ENCODE measurements around the gene PAQR8.

PAQR8 gene

DNA sequence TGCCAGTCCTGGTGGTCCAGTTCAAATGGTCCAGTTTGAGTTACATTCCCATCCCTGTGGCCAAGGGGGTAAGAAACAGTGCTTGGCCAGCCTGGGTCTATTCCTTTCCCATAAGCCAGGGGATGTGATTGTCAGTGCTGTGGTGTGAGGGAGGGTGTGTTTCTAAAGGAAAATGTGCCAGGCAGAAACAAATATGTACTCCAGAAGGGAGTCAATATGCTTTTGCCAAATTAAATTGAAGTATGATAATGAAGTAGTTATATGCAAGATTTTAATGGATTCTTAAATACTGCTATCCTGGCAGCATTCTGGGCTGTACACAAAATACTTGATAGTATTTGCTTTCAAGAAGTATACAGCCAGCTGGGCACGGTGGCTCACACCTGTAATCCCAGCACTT lies 16.6 kb upstream of the PAQR8 start:
- Histone ChIP-seq H3K27me3 (replicated peaks; ENCODE audit: insufficient read depth, low read length) (no peaks in the 10 kb centered on the region), H3K4me1 (ENCODE audit: low read length) (no peaks in the 10 kb centered on the region), H2AFZ (ENCODE audit: low read length) (no peak overlapping the region), H3K9me3 (replicated peaks; ENCODE audit: insufficient read depth, low read length) (no peaks in the 10 kb centered on the region), H3K4me3 (ENCODE audit: low read length) (no peak overlapping the region), H3F3A (ENCODE audit: insufficient read depth, low read length) (no peaks in the 10 kb centered on the region), H4K20me1 (ENCODE audit: insufficient read depth, low read length) (no peaks in the 10 kb centered on the region), H3K36me3 (replicated peaks; ENCODE audit: insufficient read depth, low read length) (no peaks in the 10 kb centered on the region), H3K79me2 (ENCODE audit: low read length) (no peaks in the 10 kb centered on the region), H3K9ac (ENCODE audit: low read length) (no peak overlapping the region), H3K27ac (ENCODE audit: low read length) (no peak overlapping the region), H3K4me2 (ENCODE audit: low read depth, low read length) (no peak overlapping the region), H3K9me2 (replicated peaks; ENCODE audit: insufficient read depth, low read length) (no peaks in the 10 kb centered on the region)
- DNase-seq: no peak
- TF ChIP-seq EZH2 (optimal IDR thresholded peaks at IDR 0.05; ENCODE audit: low read depth, low read length) (no peak), EZH2phosphoT487 (IDR thresholded peaks at IDR 0.05; ENCODE audit: low read length) (no peak)
- TF ChIP-seq, protein P1, sequence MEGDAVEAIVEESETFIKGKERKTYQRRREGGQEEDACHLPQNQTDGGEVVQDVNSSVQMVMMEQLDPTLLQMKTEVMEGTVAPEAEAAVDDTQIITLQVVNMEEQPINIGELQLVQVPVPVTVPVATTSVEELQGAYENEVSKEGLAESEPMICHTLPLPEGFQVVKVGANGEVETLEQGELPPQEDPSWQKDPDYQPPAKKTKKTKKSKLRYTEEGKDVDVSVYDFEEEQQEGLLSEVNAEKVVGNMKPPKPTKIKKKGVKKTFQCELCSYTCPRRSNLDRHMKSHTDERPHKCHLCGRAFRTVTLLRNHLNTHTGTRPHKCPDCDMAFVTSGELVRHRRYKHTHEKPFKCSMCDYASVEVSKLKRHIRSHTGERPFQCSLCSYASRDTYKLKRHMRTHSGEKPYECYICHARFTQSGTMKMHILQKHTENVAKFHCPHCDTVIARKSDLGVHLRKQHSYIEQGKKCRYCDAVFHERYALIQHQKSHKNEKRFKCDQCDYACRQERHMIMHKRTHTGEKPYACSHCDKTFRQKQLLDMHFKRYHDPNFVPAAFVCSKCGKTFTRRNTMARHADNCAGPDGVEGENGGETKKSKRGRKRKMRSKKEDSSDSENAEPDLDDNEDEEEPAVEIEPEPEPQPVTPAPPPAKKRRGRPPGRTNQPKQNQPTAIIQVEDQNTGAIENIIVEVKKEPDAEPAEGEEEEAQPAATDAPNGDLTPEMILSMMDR (IDR thresholded peaks at IDR 0.05; ENCODE audit: low read length): no peak

DNA sequence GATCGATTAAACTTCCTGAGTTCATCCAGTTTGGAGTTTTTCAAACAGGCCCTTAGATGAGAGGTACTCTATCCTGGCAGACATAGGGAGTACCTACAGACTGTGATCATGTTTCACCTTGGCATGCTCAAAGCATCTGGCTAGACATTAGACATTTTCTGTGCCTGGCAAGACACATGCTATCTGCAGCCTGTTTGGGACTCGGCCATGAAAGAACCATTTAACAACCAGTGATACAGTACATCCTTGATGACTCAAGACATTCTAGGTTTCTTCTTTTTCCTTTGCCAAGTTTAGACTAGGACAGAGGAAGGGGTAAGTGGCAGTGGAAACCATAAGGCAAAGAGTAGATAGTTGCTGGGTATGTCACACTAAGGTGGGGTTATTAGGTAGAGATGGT lies 15.4 kb upstream of the PAQR8 start:
- no peak for TF ChIP-seq EZH2 (optimal IDR thresholded peaks at IDR 0.05; ENCODE audit: low read depth, low read length)
- TF ChIP-seq, protein P1 (IDR thresholded peaks at IDR 0.05; ENCODE audit: low read length): no peak
- TF ChIP-seq EZH2phosphoT487 (IDR thresholded peaks at IDR 0.05; ENCODE audit: low read length): no peak
- Histone ChIP-seq H3K4me3 (ENCODE audit: low read length) (no peak overlapping the region), H3F3A (ENCODE audit: insufficient read depth, low read length) (no peaks in the 10 kb centered on the region), H3K9ac (ENCODE audit: low read length) (no peak overlapping the region), H3K36me3 (replicated peaks; ENCODE audit: insufficient read depth, low read length) (no peaks in the 10 kb centered on the region), H3K79me2 (ENCODE audit: low read length) (no peaks in the 10 kb centered on the region), H3K27me3 (replicated peaks; ENCODE audit: insufficient read depth, low read length) (no peaks in the 10 kb centered on the region), H3K4me2 (ENCODE audit: low read depth, low read length) (no peak overlapping the region), H3K9me3 (replicated peaks; ENCODE audit: insufficient read depth, low read length) (no peaks in the 10 kb centered on the region), H3K27ac (ENCODE audit: low read length) (no peak overlapping the region), H4K20me1 (ENCODE audit: insufficient read depth, low read length) (no peaks in the 10 kb centered on the region), H3K9me2 (replicated peaks; ENCODE audit: insufficient read depth, low read length) (no peaks in the 10 kb centered on the region), H2AFZ (ENCODE audit: low read length) (no peak overlapping the region), H3K4me1 (ENCODE audit: low read length) (no peaks in the 10 kb centered on the region)
- DNase-seq: no peak

DNA sequence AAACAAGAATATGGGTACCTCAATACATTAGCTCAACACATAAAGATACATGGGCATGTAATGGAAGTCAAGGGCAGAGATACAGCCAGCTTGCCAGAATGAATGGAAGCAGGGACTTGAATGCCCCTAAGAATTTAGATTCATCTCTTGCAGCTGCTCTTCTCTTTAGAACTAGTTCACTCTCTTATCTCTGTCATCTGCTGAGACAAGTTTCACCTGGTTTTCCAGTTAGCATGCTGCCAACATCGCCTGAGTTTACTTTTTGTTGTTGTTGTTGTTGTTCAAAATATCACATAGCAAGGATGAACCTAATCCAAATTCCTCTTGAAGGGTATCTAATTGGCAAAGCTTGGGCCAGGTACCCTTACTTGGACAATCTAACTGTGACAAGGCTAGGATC lies 14.1 kb upstream of the PAQR8 start:
- Histone ChIP-seq H3K27me3 (replicated peaks; ENCODE audit: insufficient read depth, low read length) (no peaks in the 10 kb centered on the region), H4K20me1 (ENCODE audit: insufficient read depth, low read length) (no peaks in the 10 kb centered on the region), H3K4me3 (ENCODE audit: low read length) (no peak overlapping the region), H3K9me3 (replicated peaks; ENCODE audit: insufficient read depth, low read length) (no peaks in the 10 kb centered on the region), H3K9me2 (replicated peaks; ENCODE audit: insufficient read depth, low read length) (no peaks in the 10 kb centered on the region), H3F3A (ENCODE audit: insufficient read depth, low read length) (peaks cover 7% of the 10 kb centered on the region), H3K27ac (ENCODE audit: low read length) (no peak overlapping the region), H3K4me2 (ENCODE audit: low read depth, low read length) (no peak overlapping the region), H3K79me2 (ENCODE audit: low read length) (no peaks in the 10 kb centered on the region), H3K4me1 (ENCODE audit: low read length) (peaks cover 10% of the 10 kb centered on the region), H2AFZ (ENCODE audit: low read length) (no peak overlapping the region), H3K36me3 (replicated peaks; ENCODE audit: insufficient read depth, low read length) (no peaks in the 10 kb centered on the region), H3K9ac (ENCODE audit: low read length) (no peak overlapping the region)
- TF ChIP-seq EZH2 (optimal IDR thresholded peaks at IDR 0.05; ENCODE audit: low read depth, low read length) (no peak), EZH2phosphoT487 (IDR thresholded peaks at IDR 0.05; ENCODE audit: low read length) (no peak)
- TF ChIP-seq, protein P1 (IDR thresholded peaks at IDR 0.05; ENCODE audit: low read length): no peak
- DNase-seq: no peak
